K562 (cell line): ENCODE measurements around the gene ZNF260. TPM values are rescaled to one million over a fixed set of nuclear protein-coding genes. Genes with fewer than 3 reads are reported as not detected.

Source experiments
- BCL6 ChIP-seq: fragments of 250-450 bp; sonication (Bioruptor Pico); IDR thresholded peaks from 2 replicates; pipeline ENCODE4 v1.4.0; 2020
- CBX1 ChIP-seq: sonication (generic); IDR thresholded peaks from 2 replicates; pipeline ENCODE4 v1.6.1; 2016; ENCODE audit warnings: antibody characterized with exemption, low read depth, mild to moderate bottlenecking
- CHD7 ChIP-seq: fragments of 200-600 bp; sonication (generic); IDR thresholded peaks from one replicate; pipeline ENCODE4 v1.6.1; 2012; ENCODE audit warnings: mild to moderate bottlenecking, low read depth, low read length, inconsistent platforms
- CLOCK ChIP-seq: fragments of 250-450 bp; sonication (Bioruptor Pico); IDR thresholded peaks from 2 replicates; pipeline ENCODE4 v1.4.0; 2020; ENCODE audit warnings: mild to moderate bottlenecking, moderate library complexity, borderline replicate concordance
- MBD2 ChIP-seq: sonication (generic); IDR thresholded peaks from 2 replicates; pipeline ENCODE4 v1.6.1; 2016; ENCODE audit warnings: low read depth, borderline replicate concordance
- MECOM ChIP-seq: fragments of 250-450 bp; sonication (Bioruptor Pico); IDR thresholded peaks from 2 replicates; pipeline ENCODE4 v1.8.0; 2022; ENCODE audit warnings: inconsistent platforms
- ZBTB11 ChIP-seq, 3 experiments: fragments of 200-800 bp in 1 of 3; fragments of 250-450 bp in 1 of 3; fragments of 450-650 bp in 1 of 3; sonication (Bioruptor Pico) in 1 of 3; sonication (Bioruptor generic) in 1 of 3; formaldehyde crosslinking in 1 of 3; IDR thresholded peaks; 2 replicates each; pipeline versions ENCODE4 v1.6.1 to v1.8.0; 2016 to 2022; ENCODE audit warnings: mild to moderate bottlenecking in 2 of 3, missing genetic modification characterization in 2 of 3, missing compliant biosample characterization in 1 of 3, moderate library complexity in 1 of 3
- polyA plus RNA-seq, 8 experiments: library from polyadenylated mRNA; depleted of rRNA in 4 of 8; stranded (reverse) in 5 of 8; unstranded in 3 of 8; fragments of >200 nt; fragmentation: Nextera tagmentation in 2 of 8; fragmentation: Illumina TruSeq in 1 of 8; extraction: Ambion mirVana in 2 of 8; extraction: Trizol in 1 of 8; gene quantifications; 2 replicates each; pipeline versions ENCODE4 v1.2.1 to v1.2.3, GENCODE V29; 2011 to 2014; ENCODE audit warnings: inconsistent platforms in 1 of 8, missing spikeins in 1 of 8
- total RNA-seq, 7 experiments: library from RNA; depleted of rRNA in 6 of 7; stranded (reverse); fragments of >200 nt in 6 of 7; fragmentation: Illumina TruSeq in 2 of 7; extraction: Trizol in 2 of 7; gene quantifications; 2 replicates each; pipeline versions ENCODE4 v1.2.1 to v1.2.3, GENCODE V29; 2011 to 2021; ENCODE audit warnings: low replicate concordance in 1 of 7

The ZNF260 gene
- total and polyA plus RNA-seq, 9 of the 15 experiments (the other 6 are each of a cell fraction or from before 2014, with no cell fraction given), result 2.6 to 16.6 (median 5.8) TPM

GRCh38 chr19:36528194-36528920 is at the start of gene ZNF260 (continued):
- TF ChIP-seq CLOCK (CRISPR knock-in tag), result no peak
- no peak for TF ChIP-seq CHD7
- 0 out of 2 replicates have a peak, but pooled peaks have one; percentile 23 for TF ChIP-seq CBX1
- peak in 1 of 3 experiments; percentile 82; a peak in 2 of 6 replicates for TF ChIP-seq ZBTB11 (CRISPR knock-in tag; IDR thresholded peaks at IDR 0.05)
- no peak for TF ChIP-seq MECOM (CRISPR knock-in tag)
- TF ChIP-seq MBD2, result peak; percentile 66
- no peak for TF ChIP-seq BCL6 (CRISPR knock-in tag)
